A673 (cell line): Measurements from ENCODE around the gene F2RL3.

Source experiments
- CTCF ChIP-seq: fragments of 300-800, 200-600 bp; sonication (generic); conservative IDR thresholded peaks from 2 replicates; pipeline ENCODE4 v1.5.1; 2017; ENCODE audit warnings: low read depth, mild to moderate bottlenecking, antibody characterized with exemption, low read length, moderate library complexity, mixed read lengths
- EZH2 ChIP-seq: fragments of 200-600 bp; sonication (generic); IDR thresholded peaks from 2 replicates; pipeline ENCODE4 v1.6.1; 2017; ENCODE audit warnings: borderline replicate concordance, low read depth, mild to moderate bottlenecking, mixed read lengths, antibody characterized with exemption, low read length; ENCODE audit not compliant: poor library complexity, severe bottlenecking

GRCh38 chr19:16860118-16860517 lies 28.7 kb upstream of the F2RL3 start:
- TF ChIP-seq EZH2 = no peak
- TF ChIP-seq CTCF = no peak
